GM12891 (cell line): ENCODE measurements around the gene ZDHHC22.

ENCODE experiments used
- PAX5 ChIP-seq: IDR thresholded peaks from 2 replicates; pipeline ENCODE4 v1.6.1; 2011; ENCODE audit warnings: low read length, moderate library complexity, mild to moderate bottlenecking; ENCODE audit not compliant: insufficient read depth, severe bottlenecking
- POLR2A ChIP-seq: IDR thresholded peaks from 2 replicates; pipeline ENCODE4 v1.6.1; 2011; ENCODE audit warnings: low read depth, low read length, control low read depth
- POLR2AphosphoS5 ChIP-seq: IDR thresholded peaks from 2 replicates; pipeline ENCODE4 v1.6.1; 2011; ENCODE audit warnings: low read depth, low read length, control low read depth
- POU2F2 ChIP-seq: IDR thresholded peaks from 2 replicates; pipeline ENCODE4 v1.6.1; 2011; ENCODE audit warnings: low read depth, mild to moderate bottlenecking, control low read depth, low read length, moderate library complexity
- SPI1 ChIP-seq: IDR thresholded peaks from 2 replicates; pipeline ENCODE4 v1.6.1; 2011; ENCODE audit warnings: low read depth, low read length, control low read depth
- TAF1 ChIP-seq: IDR thresholded peaks from 2 replicates; pipeline ENCODE4 v1.6.1; 2011; ENCODE audit warnings: low read depth, low read length, control low read depth

DNA sequence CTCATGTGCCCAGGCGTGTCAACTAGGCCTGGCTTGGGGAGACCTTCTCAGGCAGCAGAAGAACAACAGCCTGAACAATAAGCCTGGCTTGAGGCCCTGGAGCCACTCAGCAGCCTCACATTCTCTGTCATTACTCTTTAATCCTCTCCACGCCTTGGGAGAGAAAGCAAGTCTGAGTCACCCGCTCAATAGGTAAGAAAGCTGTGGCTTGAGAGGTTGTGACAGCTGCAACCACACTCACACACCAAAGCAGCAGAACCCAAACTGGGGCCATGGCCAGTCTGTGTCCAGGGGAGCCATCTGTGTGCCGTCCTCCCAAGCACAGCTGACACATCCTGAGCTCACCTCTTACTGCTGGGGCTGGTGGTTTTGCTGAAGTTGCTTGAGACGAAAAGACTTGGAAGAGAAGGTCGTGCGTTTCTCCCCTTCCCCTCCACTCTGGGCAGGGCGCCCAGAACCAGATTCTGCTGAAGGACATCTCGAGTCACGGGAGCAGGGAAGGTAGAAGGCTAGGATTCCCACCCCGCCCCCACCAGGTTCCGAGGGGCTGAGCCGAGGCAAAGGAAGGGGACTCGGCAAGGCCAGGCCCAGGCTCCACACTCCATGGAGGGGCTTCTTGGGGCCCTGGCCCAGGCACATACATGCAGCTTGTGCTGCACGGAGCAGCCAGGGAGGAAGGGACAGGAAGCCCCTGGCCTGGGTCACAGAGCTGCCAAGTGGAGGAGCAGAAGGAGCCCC lies 45.5 kb upstream of the ZDHHC22 start:
- no peak for TF ChIP-seq POLR2A
- no peak for TF ChIP-seq TAF1
- no peak for TF ChIP-seq POLR2AphosphoS5
- TF ChIP-seq SPI1 = no peak
- TF ChIP-seq PAX5 = no peak
- no peak for TF ChIP-seq POU2F2
